GM21528 (cell line): ENCODE measurements around the gene TMEM259.

ENCODE experiments used
- ATAC-seq: cut with Tn5 transposase; IDR thresholded peaks from one replicate; pipeline ENCODE4 v1.9.1; 2021; ENCODE audit warnings: mild to moderate bottlenecking, moderate library complexity; ENCODE audit not compliant: unreplicated experiment, low FRiP score

TMEM259 gene

DNA sequence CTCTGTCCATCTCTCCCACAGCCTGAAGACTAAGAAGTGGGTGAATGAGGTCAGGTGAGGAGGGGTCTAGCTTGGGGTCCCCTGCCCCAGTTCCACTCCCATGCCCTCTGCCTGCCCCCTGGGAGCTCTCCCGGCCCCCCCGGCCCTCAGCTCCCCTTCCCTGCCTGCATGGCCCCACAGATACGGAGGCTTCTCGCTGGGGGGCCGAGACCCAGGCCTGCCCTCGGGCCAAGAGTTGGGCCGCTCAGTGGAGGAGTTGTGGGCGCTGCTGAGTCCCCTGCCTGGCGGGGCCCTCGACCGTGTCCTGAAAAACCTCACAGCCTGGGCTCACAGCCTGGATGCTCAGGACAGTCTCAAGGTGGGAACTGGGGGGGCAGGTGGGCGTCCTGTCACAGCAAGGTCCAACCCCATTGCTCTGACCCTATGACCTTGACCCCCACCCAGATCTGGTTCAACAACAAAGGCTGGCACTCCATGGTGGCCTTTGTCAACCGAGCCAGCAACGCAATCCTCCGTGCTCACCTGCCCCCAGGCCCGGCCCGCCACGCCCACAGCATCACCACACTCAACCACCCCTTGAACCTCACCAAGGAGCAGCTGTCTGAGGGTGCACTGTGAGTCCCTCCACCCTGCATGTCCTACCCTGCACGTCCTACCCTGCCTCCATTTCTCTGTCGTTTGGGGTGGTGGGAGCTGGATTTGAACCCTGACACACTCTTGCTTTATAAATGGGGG, 35.1 kb upstream of the TMEM259 start:
- ATAC-seq = no peak

DNA sequence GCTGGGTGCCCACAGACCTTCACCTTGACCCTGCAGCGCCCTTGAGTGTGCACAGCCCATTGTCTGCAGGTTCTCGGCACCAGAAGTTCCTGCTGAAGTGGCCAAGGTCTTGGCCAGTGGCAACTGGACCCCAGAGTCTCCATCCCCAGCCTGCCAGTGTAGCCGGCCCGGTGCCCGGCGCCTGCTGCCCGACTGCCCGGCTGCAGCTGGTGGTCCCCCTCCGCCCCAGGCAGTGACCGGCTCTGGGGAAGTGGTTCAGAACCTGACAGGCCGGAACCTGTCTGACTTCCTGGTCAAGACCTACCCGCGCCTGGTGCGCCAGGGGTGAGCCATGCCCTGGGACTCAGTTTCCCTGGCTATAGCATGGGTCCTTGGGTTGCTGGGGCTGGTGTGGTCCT, 34.1 kb upstream of the TMEM259 start:
- no peak for ATAC-seq

DNA sequence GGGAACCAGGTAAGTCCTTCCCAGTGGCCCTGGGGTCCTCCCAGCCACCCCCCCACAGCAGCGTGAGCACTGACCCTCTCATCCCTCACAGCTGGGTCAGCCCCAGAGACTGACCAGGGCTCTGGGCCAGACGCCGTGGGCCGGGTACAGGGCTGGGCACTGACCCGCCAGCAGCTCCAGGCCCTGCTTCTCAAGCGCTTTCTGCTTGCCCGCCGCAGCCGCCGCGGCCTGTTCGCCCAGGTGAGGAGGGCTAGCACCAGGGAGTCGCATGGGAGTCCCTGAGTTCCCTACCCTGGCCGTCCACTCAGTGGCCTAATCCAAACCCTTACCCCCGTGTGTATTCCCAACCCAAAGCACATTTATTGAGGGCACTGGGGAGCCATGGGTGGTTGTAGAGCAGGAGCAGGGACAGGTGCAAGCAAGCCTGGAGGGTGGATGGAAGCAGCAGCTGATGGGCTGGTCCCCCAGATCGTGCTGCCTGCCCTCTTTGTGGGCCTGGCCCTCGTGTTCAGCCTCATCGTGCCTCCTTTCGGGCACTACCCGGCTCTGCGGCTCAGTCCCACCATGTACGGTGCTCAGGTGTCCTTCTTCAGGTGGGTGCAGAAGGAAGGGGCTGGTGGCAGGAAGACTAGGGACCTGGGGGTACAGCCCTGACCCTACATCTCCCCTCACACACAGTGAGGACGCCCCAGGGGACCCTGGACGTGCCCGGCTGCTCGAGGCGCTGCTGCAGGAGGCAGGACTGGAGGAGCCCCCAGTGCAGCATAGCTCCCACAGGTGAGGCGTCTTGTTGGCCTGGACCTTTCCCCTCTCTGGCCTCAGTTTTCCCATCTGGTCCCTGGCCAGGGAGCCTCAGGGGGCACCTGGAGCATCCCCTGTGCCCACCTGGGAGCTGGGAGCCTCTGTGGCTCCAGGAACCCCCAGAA, 33.4 kb upstream of the TMEM259 start:
- no peak for ATAC-seq

DNA sequence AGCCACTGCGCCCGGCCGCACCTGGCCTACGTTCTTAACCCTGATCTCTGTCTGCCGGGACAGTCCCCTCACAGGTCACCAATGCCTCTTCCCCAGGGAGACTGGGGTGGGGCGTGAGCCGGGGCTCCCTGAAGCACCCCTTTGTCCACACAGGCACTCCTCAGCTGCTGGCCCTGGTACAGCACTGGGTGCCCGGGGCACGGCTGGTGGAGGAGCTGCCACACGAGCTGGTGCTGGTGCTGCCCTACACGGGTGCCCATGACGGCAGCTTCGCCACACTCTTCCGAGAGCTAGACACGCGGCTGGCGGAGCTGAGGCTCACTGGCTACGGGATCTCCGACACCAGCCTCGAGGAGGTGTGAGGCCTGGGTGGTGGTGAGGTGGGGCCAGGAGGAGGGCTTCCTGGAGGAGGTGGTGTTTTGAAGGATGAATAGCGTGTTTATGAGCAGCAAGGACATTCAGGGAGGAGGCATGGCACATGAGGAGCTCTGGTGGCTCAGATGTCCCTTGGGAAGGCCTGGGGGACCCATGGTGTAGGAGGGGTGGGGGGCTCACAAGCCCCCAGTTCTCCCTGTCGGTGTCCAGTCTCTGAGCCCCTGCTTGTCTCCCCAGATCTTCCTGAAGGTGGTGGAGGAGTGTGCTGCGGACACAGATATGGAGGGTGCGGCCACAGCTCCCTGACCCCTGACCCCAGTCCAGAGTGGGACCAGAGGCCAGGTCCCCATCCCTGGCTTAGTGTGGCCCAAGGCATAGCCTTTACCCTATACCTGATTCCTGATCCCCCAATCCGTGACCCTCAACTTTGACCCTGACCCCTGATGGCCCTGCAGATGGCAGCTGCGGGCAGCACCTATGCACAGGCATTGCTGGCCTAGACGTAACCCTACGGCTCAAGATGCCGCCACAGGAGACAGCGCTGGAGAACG, 32.5 kb upstream of the TMEM259 start:
- ATAC-seq = no peak

DNA sequence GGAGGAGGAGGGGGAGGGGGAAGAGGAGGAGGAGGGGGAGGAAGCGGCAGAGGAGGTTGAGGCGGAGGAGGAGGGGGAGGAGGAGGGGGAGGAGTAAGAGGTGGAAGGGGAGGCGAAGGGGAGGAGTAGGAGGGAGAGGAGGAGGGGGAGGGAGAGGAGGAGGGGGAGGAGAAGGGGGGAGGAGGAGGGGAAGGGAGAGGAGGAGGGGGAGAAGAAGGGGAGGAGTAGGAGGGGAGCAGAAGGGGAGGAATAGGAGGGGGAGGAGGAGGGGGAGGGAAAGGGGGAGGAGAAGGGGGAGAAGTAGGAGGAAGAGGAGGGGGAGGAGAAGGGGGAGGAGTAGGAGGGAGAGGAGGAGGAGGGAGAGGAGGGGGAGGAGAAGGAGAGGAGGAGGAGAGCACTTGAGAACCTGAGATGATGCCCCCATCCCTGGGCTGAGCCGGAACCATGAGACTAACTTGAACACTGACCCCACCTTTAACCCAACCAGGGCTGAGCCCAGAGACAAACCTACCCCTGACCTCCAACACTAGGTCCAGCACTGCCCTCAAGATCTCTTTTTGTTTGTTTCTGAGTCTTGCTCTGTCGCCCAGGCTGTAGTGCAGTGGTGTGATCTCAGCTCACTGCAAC, 31.5 kb upstream of the TMEM259 start:
- no peak for ATAC-seq

DNA sequence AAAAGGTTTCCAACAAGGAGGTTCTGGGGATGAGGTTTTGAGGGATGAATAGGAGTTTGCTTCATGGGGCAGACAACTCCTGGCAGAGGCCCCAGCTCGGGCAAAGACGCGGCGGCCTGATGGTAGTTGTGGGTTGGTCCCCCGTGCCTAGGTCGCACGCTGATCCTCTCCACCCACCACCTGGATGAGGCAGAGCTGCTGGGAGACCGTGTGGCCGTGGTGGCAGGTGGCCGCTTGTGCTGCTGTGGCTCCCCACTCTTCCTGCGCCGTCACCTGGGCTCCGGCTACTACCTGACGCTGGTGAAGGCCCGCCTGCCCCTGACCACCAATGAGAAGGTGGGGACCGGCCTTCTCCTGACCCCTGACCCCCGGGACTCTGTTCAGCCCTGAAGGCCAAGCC, 30.9 kb upstream of the TMEM259 start:
- no peak for ATAC-seq

DNA sequence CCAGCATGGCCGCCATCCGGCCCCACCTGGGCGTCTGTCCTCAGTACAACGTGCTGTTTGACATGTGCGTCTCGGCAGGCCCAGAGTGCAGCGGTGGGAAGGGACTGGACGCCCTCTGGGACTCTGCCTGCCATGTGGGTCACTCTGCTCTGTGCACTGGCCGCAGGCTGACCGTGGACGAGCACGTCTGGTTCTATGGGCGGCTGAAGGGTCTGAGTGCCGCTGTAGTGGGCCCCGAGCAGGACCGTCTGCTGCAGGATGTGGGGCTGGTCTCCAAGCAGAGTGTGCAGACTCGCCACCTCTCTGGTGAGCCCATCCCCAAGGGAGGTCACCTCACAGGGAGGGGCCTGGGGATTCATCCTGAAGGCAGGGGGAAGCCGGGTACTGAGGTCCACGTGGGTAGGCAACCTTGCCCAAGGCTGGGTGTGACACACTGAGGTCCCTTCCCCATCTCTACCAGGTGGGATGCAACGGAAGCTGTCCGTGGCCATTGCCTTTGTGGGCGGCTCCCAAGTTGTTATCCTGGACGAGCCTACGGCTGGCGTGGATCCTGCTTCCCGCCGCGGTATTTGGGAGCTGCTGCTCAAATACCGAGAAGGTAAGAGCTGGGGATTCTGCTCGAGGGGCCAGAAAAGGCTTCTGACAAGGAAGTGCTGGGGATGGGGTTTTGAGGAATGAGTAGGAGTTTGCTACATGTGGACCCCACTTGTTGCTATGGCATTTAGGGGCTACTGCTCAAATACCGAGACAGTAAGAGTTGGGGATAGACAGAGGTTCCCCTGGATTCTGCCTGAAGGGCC, 30.3 kb upstream of the TMEM259 start:
- no peak for ATAC-seq

DNA sequence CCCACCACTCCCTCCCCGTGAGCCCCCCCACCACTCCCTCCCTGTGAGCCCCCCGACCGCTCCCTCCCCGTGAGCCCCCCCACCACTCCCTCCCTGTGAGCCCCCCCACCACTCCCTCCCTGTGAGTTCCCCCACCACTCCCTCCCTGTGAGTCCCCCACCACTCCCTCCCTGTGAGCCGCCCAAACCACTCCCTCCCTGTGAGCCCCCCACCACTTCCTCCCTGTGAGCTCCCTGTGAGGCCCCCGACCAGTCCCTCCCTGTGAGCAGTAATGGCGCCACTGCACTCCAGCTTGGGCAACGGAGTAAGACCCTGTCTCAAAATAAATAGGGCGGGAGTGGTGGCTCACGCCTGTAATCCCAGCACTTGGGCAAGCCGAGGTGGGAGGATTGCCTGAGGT, 28.9 kb upstream of the TMEM259 start:
- no peak for ATAC-seq

DNA sequence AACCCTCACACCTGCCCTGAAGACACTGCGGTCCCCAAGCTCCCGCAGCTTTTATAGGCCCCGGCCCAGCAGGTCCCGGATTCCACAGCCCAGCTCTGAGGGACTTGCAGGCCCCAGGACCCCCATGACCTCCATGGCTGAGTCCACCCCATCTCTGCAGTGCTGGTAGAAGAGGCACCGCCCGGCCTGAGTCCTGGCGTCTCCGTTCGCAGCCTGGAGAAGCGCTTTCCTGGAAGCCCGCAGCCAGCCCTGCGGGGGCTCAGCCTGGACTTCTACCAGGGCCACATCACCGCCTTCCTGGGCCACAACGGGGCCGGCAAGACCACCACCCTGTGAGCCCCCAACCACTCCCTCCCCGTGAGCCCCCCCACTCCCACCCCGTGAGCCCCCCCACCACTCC, 28.2 kb upstream of the TMEM259 start:
- no peak for ATAC-seq

DNA sequence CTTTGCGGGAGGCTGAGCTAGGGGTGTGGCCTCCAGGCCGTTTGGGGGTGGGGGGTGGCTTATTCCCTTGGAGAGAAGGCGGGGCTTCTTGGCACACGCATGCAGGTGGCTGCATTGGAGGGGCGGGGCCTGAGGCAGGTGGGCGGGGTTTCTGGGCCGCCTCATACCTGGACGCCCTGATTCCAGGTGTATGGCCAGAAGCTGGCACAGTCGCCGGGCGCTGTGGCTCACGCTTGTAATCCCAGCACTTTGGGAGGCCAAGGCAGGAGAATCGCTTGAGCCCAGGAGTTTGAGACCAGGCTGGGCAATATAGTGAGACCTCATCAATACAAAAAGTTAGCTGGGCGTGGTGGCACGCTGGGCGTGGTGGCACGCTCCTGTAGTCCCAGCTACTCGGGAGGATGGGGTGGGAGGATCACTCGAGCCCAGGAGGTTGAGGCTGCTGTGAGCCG, 26.8 kb upstream of the TMEM259 start:
- ATAC-seq = no peak

DNA sequence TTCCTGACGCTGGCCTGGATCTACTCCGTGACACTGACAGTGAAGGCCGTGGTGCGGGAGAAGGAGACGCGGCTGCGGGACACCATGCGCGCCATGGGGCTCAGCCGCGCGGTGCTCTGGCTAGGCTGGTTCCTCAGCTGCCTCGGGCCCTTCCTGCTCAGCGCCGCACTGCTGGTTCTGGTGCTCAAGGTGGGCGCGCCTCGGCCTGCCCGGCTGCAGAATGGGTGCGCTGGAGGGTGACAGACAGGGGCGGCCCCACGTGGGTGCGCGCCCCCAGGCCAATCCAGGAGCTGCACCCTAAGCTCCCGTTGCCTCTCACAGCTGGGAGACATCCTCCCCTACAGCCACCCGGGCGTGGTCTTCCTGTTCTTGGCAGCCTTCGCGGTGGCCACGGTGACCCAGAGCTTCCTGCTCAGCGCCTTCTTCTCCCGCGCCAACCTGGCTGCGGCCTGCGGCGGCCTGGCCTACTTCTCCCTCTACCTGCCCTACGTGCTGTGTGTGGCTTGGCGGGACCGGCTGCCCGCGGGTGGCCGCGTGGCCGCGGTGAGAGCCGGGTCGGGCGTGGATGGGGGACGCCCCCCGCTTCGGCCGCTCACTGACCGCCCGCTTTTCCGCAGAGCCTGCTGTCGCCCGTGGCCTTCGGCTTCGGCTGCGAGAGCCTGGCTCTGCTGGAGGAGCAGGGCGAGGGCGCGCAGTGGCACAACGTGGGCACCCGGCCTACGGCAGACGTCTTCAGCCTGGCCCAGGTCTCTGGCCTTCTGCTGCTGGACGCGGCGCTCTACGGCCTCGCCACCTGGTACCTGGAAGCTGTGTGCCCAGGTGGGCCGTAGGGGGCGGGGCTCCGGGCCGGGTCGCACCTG, 26.1 kb upstream of the TMEM259 start:
- ATAC-seq = no peak

DNA sequence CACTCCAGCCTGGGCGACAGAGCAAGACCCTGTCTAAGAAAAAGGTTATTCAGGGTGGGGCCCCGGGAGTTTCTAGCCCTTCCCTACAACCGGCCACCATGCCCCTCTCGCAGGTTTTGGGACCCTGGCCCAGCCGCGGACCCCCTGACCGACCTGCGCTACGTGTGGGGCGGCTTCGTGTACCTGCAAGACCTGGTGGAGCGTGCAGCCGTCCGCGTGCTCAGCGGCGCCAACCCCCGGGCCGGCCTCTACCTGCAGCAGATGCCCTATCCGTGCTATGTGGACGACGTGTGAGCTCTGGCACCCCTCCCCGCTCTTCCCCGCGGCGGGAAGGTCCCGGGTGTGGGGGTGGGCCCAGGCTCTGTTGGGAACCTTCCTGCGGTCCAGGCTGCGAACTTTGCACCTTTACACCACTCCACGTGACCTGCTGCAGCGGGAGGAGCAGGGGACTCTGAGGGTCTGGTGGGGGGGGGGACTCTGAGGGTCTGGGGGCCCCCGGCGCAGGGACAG, 25.2 kb upstream of the TMEM259 start:
- no peak for ATAC-seq

DNA sequence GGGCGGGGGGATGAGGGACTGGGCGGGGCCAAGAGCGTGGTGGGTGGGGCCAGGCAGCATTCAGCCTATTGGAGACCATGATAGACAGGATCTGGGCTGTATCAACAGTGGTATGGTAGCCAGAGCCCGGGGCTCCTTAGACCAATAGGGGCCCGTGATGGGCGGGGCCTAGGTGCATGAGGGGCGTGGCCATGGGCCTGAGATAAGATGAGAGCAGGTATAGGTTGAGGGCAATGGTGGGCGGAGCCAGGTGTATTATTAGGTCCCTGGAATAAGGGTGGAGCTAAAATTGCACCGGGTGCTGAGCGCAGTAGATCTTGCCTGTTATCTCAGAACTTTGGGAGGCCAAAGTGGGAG, 24.3 kb upstream of the TMEM259 start:
- ATAC-seq = no peak

DNA sequence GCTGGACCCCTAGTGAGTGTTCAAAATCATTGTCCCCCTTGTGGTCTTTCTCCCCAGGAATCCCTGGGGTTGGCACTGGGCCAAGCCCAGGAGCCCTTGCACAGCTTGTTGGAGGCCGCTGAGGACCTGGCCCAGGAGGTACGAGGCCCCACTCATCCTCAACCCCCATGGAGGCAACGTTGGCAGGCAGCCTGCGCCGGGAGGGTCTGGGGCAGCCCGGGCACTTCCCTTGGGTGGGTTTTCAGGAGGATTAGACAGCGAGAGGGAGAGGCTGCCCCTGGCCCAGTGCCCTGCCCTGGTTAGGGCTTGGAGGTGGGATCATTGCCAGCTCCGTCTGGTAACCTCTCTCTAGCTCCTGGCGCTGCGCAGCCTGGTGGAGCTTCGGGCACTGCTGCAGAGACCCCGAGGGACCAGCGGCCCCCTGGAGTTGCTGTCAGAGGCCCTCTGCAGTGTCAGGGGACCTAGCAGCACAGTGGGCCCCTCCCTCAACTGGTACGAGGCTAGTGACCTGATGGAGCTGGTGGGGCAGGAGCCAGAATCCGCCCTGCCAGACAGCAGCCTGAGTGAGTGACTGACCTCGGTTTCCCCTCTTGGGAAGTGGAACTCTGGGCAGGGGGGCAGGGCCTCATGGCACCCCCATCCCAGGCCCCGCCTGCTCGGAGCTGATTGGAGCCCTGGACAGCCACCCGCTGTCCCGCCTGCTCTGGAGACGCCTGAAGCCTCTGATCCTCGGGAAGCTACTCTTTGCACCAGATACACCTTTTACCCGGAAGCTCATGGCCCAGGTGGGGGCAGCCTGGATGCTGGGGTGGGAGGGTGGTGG, 22.0 kb upstream of the TMEM259 start:
- no peak for ATAC-seq

DNA sequence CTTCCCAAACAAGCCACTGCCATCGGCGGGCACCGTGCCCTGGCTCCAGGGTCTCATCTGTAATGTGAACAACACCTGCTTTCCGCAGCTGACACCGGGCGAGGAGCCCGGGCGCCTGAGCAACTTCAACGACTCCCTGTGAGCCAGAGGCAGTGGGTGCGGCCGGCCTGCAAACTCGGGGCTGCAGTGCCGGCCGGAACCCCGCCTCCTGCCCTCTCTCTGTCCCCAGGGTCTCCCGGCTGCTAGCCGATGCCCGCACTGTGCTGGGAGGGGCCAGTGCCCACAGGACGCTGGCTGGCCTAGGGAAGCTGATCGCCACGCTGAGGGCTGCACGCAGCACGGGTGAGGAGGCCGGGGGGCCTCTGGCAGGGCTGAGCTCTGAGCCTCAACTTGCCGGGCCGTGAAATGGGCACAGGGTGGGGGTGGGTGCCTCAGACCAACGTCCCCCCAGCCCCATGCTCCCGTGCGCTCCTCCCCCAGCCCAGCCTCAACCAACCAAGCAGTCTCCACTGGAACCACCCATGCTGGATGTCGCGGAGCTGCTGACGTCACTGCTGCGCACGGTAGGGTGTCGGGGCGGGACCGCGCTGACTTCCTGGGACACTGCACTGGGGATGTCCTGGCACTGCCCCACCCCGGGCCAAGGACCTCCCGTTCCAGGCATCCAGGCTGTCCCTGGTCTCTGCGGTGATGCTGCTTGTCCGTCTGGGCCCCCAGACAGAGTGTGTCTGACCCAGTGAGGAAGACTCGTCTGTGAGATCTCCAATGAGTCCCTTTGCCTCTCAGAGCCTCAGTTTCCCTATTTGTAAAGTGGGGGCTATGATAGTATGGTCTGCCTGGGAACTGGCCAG, 21.1 kb upstream of the TMEM259 start:
- ATAC-seq = no peak

DNA sequence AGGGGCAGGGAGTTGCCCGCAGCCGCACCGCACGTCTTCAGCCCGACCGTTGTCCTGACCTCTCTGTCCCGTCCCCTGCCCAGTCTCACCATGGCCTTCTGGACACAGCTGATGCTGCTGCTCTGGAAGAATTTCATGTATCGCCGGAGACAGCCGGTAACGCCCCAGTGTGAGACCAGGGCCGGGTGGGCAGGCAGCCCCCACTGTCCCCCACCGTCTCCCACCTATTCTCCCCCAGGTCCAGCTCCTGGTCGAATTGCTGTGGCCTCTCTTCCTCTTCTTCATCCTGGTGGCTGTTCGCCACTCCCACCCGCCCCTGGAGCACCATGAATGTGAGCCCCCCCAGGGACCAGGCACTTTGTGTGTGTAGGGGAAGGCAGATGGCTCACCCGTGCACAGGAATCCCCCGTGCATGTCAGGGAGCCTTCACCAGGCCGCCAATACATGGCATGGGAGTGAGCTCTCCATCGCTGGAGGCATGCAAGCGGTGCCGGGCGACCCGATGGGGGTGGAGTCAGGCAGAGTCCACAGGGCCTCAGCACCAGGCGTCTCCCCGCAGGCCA, 20.4 kb upstream of the TMEM259 start:
- ATAC-seq = no peak
